Measurements from ENCODE around the gene TRIM54. TPM values are rescaled to one million over a fixed set of nuclear protein-coding genes. Genes with fewer than 3 reads are reported as not detected.

Gene TRIM54
- total RNA-seq, 2 experiments from 2014 or later: not detected

- H3K4me1 Mint-ChIP-seq (ENCODE audit: low read depth): peaks cover 4% of the 10 kb centered on the region
- H3K27ac Mint-ChIP-seq: no peak overlapping the region
- H3K36me3 ChIP-seq (ENCODE audit: insufficient read depth, low read length): peaks cover 49% of the 10 kb centered on the region
- H3K4me3 Mint-ChIP-seq: no peak overlapping the region
- peaks cover 8% of the 10 kb centered on the region for H3K27me3 Mint-ChIP-seq
- no peak overlapping the region for H3K4me3 ChIP-seq (ENCODE audit: low read length)
- ChIA-PET CTCF (no interaction called here), POLR2A (no interaction called here)
- H3K36me3 Mint-ChIP-seq (ENCODE audit: low read depth): peaks cover 56% of the 10 kb centered on the region
- intact Hi-C loops (cut with DNase I, micrococcal nuclease): no loop called here
- no peaks in the 10 kb centered on the region for H3K27me3 ChIP-seq (ENCODE audit: control insufficient read depth in 1 of 2, insufficient read depth in 2 of 2, low read length in 2 of 2)
- H3K27ac ChIP-seq (ENCODE audit: low read depth in 1 of 2, low read length in 2 of 2): no peak overlapping the region
- H3K9me3 Mint-ChIP-seq: no peaks in the 10 kb centered on the region
- H3K4me1 ChIP-seq (ENCODE audit: insufficient read depth, low read length): peaks cover 10% of the 10 kb centered on the region
- no peaks in the 10 kb centered on the region for H3K9me3 ChIP-seq (ENCODE audit: control insufficient read depth in 1 of 2, insufficient read depth in 1 of 2, low read length in 2 of 2)
- no peak for ATAC-seq (ENCODE audit: poor library complexity)
- no peak for DNase-seq
- TF ChIP-seq CTCF (IDR thresholded peaks at IDR 0.05): no peak
Measured at GRCh38 chr2:27243391-27244130, 38.7 kb upstream of the TRIM54 start.

- Mint-ChIP-seq H3K27ac (no peak overlapping the region), H3K27me3 (peaks cover 8% of the 10 kb centered on the region), H3K4me3 (no peak overlapping the region), H3K9me3 (no peaks in the 10 kb centered on the region), H3K36me3 (ENCODE audit: low read depth) (peaks cover 40% of the 10 kb centered on the region), H3K4me1 (ENCODE audit: low read depth) (peaks cover 4% of the 10 kb centered on the region)
- Histone ChIP-seq H3K36me3 (ENCODE audit: insufficient read depth, low read length) (peaks cover 38% of the 10 kb centered on the region), H3K9me3 (ENCODE audit: control insufficient read depth in 1 of 2, insufficient read depth in 1 of 2, low read length in 2 of 2) (no peaks in the 10 kb centered on the region), H3K27ac (ENCODE audit: low read depth in 1 of 2, low read length in 2 of 2) (no peak overlapping the region), H3K4me3 (ENCODE audit: low read length) (no peak overlapping the region), H3K4me1 (ENCODE audit: insufficient read depth, low read length) (peaks cover 11% of the 10 kb centered on the region), H3K27me3 (ENCODE audit: control insufficient read depth in 1 of 2, insufficient read depth in 2 of 2, low read length in 2 of 2) (peaks cover 0 to 2% of the 10 kb centered on the region in 2 experiments)
- DNase-seq (no peak), ATAC-seq (ENCODE audit: poor library complexity) (no peak)
- no peak for TF ChIP-seq CTCF (IDR thresholded peaks at IDR 0.05)
- ChIA-PET CTCF (no interaction called here), POLR2A (no interaction called here)
- intact Hi-C loops (cut with DNase I, micrococcal nuclease): no loop called here
Measured at GRCh38 chr2:27245116-27245515, 37.1 kb upstream of the TRIM54 start.

- H3K4me3 ChIP-seq (ENCODE audit: low read length): no peak overlapping the region
- Mint-ChIP-seq H3K4me3 (no peak overlapping the region), H3K27me3 (peaks cover 8% of the 10 kb centered on the region), H3K9me3 (no peaks in the 10 kb centered on the region), H3K36me3 (ENCODE audit: low read depth) (peaks cover 35% of the 10 kb centered on the region), H3K27ac (no peak overlapping the region), H3K4me1 (ENCODE audit: low read depth) (peaks cover 4% of the 10 kb centered on the region)
- DNase-seq (no peak), ATAC-seq (ENCODE audit: poor library complexity) (no peak)
- peaks cover 34% of the 10 kb centered on the region for H3K36me3 ChIP-seq (ENCODE audit: insufficient read depth, low read length)
- ChIA-PET CTCF (no interaction called here), POLR2A (no interaction called here)
- H3K9me3 ChIP-seq (ENCODE audit: control insufficient read depth in 1 of 2, insufficient read depth in 1 of 2, low read length in 2 of 2): no peaks in the 10 kb centered on the region
- H3K27ac ChIP-seq (ENCODE audit: low read depth in 1 of 2, low read length in 2 of 2): no peak overlapping the region
- peaks cover 16% of the 10 kb centered on the region for H3K4me1 ChIP-seq (ENCODE audit: insufficient read depth, low read length)
- H3K27me3 ChIP-seq (ENCODE audit: control insufficient read depth in 1 of 2, insufficient read depth in 2 of 2, low read length in 2 of 2): peaks cover 0 to 4% of the 10 kb centered on the region in 2 experiments
- TF ChIP-seq CTCF (IDR thresholded peaks at IDR 0.05): no peak
- intact Hi-C loops (cut with DNase I, micrococcal nuclease): no loop called here
Measured at GRCh38 chr2:27245626-27246025, 36.6 kb upstream of the TRIM54 start.
